Activated naive CD8-positive, alpha-beta T cell treated with anti-CD3 and anti-CD28 coated beads, Interleukin-2, amount 10 ng/mL, durations not matched to agents 7 days and 5 days (primary cell): ENCODE results near the gene LHX4. TPM values are rescaled to one million over a fixed set of nuclear protein-coding genes. Genes with fewer than 3 reads are reported as not detected.
A peak's percentile ranks its signal among the peaks of the same experiment; 100 is the strongest.

Experiments used
- ATAC-seq: fragments of 150-1000 bp; cut with Tn5 transposase; one replicate; pipeline ENCODE4 v1.10.0; 2021; ENCODE audit warnings: low read depth, moderate library complexity
- POLR2A ChIA-PET: fragments of 350-600 bp; sonication (Branson Sonifier 250); formaldehyde crosslinking; loops from one replicate; lab custom pipeline; 2021; ENCODE audit warnings: antibody characterized with exemption; lab: Charles Lee
- DNase-seq: peaks from one replicate; pipeline ENCODE4 v3.0.0; 2021
- H3K27ac Mint-ChIP-seq: one replicate; pipeline ENCODE4 v1.8.0; 2022; ENCODE audit warnings: mild to moderate bottlenecking, mixed read lengths
- H3K27me3 Mint-ChIP-seq: one replicate; pipeline ENCODE4 v1.8.0; 2022; ENCODE audit warnings: mild to moderate bottlenecking, moderate library complexity, mixed read lengths
- H3K36me3 Mint-ChIP-seq: one replicate; pipeline ENCODE4 v1.8.0; 2021; ENCODE audit warnings: mild to moderate bottlenecking, mixed read lengths
- H3K4me1 Mint-ChIP-seq: one replicate; pipeline ENCODE4 v1.8.0; 2021; ENCODE audit warnings: mixed read lengths
- H3K4me3 Mint-ChIP-seq: one replicate; pipeline ENCODE4 v1.8.0; 2022; ENCODE audit warnings: mild to moderate bottlenecking, moderate library complexity, mixed read lengths
- H3K9me3 Mint-ChIP-seq: one replicate; pipeline ENCODE4 v1.8.0; 2021; ENCODE audit warnings: mixed read lengths
- total RNA-seq, 2 experiments: library from RNA; stranded (reverse); gene quantifications; one replicate each; pipeline ENCODE4 v1.2.3, GENCODE V29; 2021

Gene LHX4
- not detected for total RNA-seq

- DNase-seq (peak; percentile 58), ATAC-seq (peak; percentile 58)
- Mint-ChIP-seq H3K27me3 (peaks cover 84% of the 10 kb centered on the region), H3K27ac (no peak within 1 kb of the TSS), H3K4me3 (peak within 1 kb of the TSS; percentile 72), H3K4me1 (peaks cover 15% of the 10 kb centered on the region), H3K36me3 (no peaks in the 10 kb centered on the region), H3K9me3 (no peaks in the 10 kb centered on the region)
- POLR2A ChIA-PET = no interaction called here
Measured at GRCh38 chr1:180229483-180230415, at the start of gene LHX4. TSS of gene LHX4 (plus strand) at chr1:180230264. CDS start at chr1:180230530, 266 bp downstream.

DNA sequence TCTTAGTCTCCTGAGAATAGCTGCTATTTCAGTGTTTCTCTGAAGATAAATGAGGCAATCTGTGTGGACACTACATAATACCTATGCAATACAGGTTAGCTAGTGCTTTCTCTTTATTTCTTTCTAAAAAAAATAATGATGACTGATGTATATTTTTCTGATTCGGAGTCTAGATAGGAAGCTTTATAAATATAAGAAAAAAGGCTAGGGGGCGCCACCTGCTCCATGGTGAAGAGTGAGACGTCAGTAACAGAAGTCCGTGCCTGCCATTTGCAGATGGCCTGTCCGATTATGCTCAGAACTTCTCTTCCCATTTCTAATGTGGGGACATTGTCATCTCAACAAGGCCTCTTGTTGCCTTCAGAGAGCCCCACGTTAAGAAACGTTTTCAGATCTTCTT lies 49.0 kb upstream of the LHX4 start:
- POLR2A ChIA-PET = interaction anchor here (0.6 kb wide), 1 partner anchor 110 kb away, joined by 3 read pairs; no protein-coding TSS in a partner anchor
- Mint-ChIP-seq H3K4me3 (no peak overlapping the region), H3K27ac (no peak overlapping the region), H3K27me3 (no peaks in the 10 kb centered on the region), H3K4me1 (no peaks in the 10 kb centered on the region), H3K36me3 (no peaks in the 10 kb centered on the region), H3K9me3 (no peaks in the 10 kb centered on the region)
- ATAC-seq = no peak
- peak; percentile 4 for DNase-seq

DNA sequence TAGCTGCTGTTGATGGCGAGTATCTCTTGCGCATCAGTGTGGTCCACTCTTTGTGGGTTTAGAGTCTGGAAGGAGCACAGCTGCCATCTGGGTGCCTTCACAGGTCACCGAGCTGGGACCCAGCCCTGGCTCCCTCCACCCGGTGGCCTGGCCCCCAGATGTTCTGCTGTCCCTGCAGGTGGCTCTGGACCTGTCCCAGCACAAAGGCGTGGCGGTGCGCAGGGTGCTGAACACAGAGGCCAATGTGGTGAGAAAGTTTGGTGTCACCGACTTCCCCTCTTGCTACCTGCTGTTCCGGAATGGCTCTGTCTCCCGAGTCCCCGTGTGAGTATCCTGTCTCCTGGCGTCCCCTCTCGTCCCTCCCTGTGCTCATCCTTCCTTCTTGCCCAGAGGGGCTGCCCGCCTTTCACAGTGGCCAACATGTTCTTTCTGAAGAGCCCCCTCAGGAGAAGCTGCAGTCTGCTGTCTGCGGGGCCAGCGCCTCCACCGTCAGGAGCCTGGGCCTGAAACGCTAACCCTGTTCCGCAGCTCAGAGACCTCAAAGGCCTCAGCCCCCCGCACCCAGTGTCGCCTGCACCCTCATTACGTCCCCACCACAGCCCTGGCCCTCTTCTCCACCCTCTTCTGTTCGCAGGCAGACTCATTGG lies 47.9 kb upstream of the LHX4 start:
- H3K36me3 Mint-ChIP-seq = no peaks in the 10 kb centered on the region
- DNase-seq (peak; percentile 20), ATAC-seq (no peak)
- no peaks in the 10 kb centered on the region for H3K9me3 Mint-ChIP-seq
- POLR2A ChIA-PET = no interaction called here
- H3K27me3 Mint-ChIP-seq = no peaks in the 10 kb centered on the region
- no peak overlapping the region for H3K27ac Mint-ChIP-seq
- no peak overlapping the region for H3K4me3 Mint-ChIP-seq
- no peaks in the 10 kb centered on the region for H3K4me1 Mint-ChIP-seq

DNA sequence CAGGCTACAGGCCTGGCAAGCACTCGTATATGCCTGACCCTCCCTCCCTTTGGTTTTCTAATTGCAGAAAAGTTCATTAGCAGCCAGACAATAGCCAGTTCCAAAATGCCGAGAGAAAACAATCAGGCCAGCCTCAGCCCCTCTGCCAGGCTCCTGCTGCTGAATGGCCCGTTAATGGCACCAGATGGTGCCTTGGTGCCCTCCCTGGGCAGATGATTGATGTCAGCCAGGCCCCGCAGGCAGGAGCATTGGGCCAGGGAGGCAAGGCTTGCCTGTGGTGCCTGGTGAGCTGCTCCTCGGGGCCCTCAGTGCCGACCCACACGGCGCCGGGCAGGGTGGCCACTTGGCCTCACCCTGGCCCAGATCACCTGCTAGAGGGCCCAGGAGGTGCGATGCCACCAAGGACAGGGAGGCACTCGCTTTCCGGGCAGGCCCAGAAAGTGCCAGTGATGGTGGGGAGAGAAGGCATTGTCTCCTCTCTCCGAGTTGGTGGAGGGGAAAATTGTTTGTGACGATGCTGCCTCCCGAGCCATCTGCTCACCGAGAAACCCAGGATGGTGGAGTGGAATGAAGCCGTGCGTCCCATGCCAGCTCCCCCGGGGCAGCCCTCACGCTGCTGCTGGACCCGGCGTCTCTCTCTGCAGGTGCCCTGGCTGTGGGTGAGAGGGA lies 47.3 kb upstream of the LHX4 start:
- H3K4me1 Mint-ChIP-seq = no peaks in the 10 kb centered on the region
- no peak overlapping the region for H3K27ac Mint-ChIP-seq
- H3K27me3 Mint-ChIP-seq = no peaks in the 10 kb centered on the region
- ATAC-seq (no peak), DNase-seq (peak; percentile 18)
- POLR2A ChIA-PET = no interaction called here
- H3K9me3 Mint-ChIP-seq = no peaks in the 10 kb centered on the region
- H3K36me3 Mint-ChIP-seq = no peaks in the 10 kb centered on the region
- H3K4me3 Mint-ChIP-seq = no peak overlapping the region

- ATAC-seq = no peak
- POLR2A ChIA-PET = no interaction called here
- Mint-ChIP-seq H3K36me3 (no peaks in the 10 kb centered on the region), H3K4me1 (no peaks in the 10 kb centered on the region), H3K4me3 (no peak overlapping the region), H3K9me3 (no peaks in the 10 kb centered on the region), H3K27me3 (no peaks in the 10 kb centered on the region), H3K27ac (no peak overlapping the region)
- DNase-seq = peak; percentile 3
Measured at GRCh38 chr1:180183426-180183825, 46.6 kb upstream of the LHX4 start.

GRCh38 chr1:180184041-180184440 lies 46.0 kb upstream of the LHX4 start:
- ATAC-seq (no peak), DNase-seq (peak; percentile 17)
- no peaks in the 10 kb centered on the region for H3K27me3 Mint-ChIP-seq
- no peaks in the 10 kb centered on the region for H3K36me3 Mint-ChIP-seq
- no peaks in the 10 kb centered on the region for H3K4me1 Mint-ChIP-seq
- H3K9me3 Mint-ChIP-seq = no peaks in the 10 kb centered on the region
- no peak overlapping the region for H3K27ac Mint-ChIP-seq
- POLR2A ChIA-PET = no interaction called here
- H3K4me3 Mint-ChIP-seq = no peak overlapping the region

DNA sequence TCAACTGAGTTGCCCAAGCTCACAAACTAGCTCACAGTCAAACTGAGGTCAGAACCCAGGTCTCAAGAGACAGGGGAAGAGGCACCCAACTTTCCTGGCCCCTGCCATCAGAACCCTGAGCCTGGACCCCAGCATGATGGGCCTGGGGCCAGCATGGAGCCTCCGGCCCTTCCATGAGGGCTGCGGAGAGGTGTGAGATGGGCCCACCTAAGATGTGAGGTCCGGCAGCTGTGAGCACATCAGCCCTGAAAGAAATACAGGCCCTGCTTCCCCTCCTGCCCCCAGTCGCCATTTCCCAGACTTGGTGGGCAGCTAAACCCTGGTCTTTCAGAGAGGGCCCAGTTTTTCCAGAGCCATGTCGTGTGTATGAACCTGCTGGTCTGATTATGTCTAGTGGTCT lies 44.8 kb upstream of the LHX4 start:
- DNase-seq (no peak), ATAC-seq (no peak)
- Mint-ChIP-seq H3K36me3 (no peaks in the 10 kb centered on the region), H3K4me1 (no peaks in the 10 kb centered on the region), H3K27ac (no peak overlapping the region), H3K27me3 (no peaks in the 10 kb centered on the region), H3K9me3 (no peaks in the 10 kb centered on the region), H3K4me3 (no peak overlapping the region)
- POLR2A ChIA-PET = no interaction called here

DNA sequence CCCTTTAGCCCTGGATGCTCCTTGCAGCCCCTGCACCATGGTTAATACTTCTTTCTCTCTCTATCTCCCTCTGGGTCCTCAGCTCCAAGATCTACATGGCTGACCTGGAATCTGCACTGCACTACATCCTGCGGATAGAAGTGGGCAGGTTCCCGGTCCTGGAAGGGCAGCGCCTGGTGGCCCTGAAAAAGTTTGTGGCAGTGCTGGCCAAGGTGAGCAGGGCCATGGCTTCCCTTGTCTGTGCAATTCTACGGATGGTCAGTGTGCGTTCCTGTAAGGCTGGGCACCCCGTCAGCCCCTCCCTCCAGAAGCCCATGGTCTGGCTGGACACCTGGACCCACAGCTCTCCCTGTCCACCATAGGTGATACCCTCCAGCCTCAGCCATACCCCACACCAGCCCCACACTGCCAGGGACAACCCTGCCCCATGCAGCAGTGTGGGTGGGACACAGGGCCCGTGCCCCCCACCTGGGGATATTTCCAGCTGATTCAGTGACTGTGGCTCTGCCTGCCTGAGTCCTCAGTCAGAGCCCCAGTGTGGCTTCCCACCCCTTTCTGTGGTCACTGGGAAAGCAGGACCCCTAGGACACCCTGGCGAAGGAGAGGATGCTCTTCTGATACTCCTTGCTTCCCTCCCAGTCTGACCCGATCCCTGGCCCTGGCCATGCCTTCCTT lies 44.0 kb upstream of the LHX4 start:
- no peaks in the 10 kb centered on the region for H3K9me3 Mint-ChIP-seq
- ATAC-seq = no peak
- no peak for DNase-seq
- no peaks in the 10 kb centered on the region for H3K4me1 Mint-ChIP-seq
- no peaks in the 10 kb centered on the region for H3K27me3 Mint-ChIP-seq
- H3K36me3 Mint-ChIP-seq = no peaks in the 10 kb centered on the region
- no peak overlapping the region for H3K4me3 Mint-ChIP-seq
- POLR2A ChIA-PET = no interaction called here
- H3K27ac Mint-ChIP-seq = no peak overlapping the region

DNA sequence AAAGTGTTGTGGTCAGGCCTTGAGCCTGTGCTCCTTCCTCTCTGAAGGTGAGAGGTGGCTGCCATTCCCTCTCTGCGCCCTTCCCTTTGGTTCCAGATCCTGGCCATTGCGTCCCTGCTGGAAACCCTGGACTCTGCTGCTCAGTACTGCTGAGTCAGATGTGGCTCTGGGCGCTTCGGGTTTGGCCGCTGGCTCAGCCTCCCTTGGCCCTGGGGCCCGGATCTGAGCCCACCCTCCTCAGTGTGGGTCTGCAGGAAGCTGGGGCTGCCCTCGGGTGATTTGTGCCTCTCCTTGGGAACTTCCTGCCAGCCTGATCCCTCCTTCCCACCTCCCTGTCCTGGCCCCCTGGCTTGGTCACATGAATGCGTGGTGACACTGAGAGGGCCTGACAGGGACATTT lies 43.2 kb upstream of the LHX4 start:
- no peak overlapping the region for H3K27ac Mint-ChIP-seq
- H3K9me3 Mint-ChIP-seq = no peaks in the 10 kb centered on the region
- DNase-seq (no peak), ATAC-seq (no peak)
- no peaks in the 10 kb centered on the region for H3K36me3 Mint-ChIP-seq
- POLR2A ChIA-PET = no interaction called here
- H3K4me3 Mint-ChIP-seq = no peak overlapping the region
- peaks cover 2% of the 10 kb centered on the region for H3K4me1 Mint-ChIP-seq
- H3K27me3 Mint-ChIP-seq = no peaks in the 10 kb centered on the region

GRCh38 chr1:180187626-180188025 lies 42.4 kb upstream of the LHX4 start:
- H3K4me1 Mint-ChIP-seq = peaks cover 7% of the 10 kb centered on the region
- H3K4me3 Mint-ChIP-seq = no peak overlapping the region
- DNase-seq (no peak), ATAC-seq (no peak)
- no peaks in the 10 kb centered on the region for H3K27me3 Mint-ChIP-seq
- no peaks in the 10 kb centered on the region for H3K9me3 Mint-ChIP-seq
- POLR2A ChIA-PET = no interaction called here
- no peak overlapping the region for H3K27ac Mint-ChIP-seq
- H3K36me3 Mint-ChIP-seq = peaks cover 2% of the 10 kb centered on the region

GRCh38 chr1:180188091-180188506 lies 42.0 kb upstream of the LHX4 start:
- Mint-ChIP-seq H3K4me3 (no peak overlapping the region), H3K4me1 (peaks cover 10% of the 10 kb centered on the region), H3K27ac (no peak overlapping the region), H3K36me3 (peaks cover 2% of the 10 kb centered on the region), H3K9me3 (no peaks in the 10 kb centered on the region), H3K27me3 (no peaks in the 10 kb centered on the region)
- ATAC-seq (no peak), DNase-seq (no peak)
- POLR2A ChIA-PET = no interaction called here

- Mint-ChIP-seq H3K27ac (no peak overlapping the region), H3K36me3 (peaks cover 2% of the 10 kb centered on the region), H3K4me1 (peaks cover 11% of the 10 kb centered on the region), H3K27me3 (no peaks in the 10 kb centered on the region), H3K4me3 (no peak overlapping the region), H3K9me3 (no peaks in the 10 kb centered on the region)
- DNase-seq (no peak), ATAC-seq (no peak)
- POLR2A ChIA-PET = no interaction called here
Measured at GRCh38 chr1:180188684-180189175, 41.3 kb upstream of the LHX4 start.

- Mint-ChIP-seq H3K36me3 (peaks cover 2% of the 10 kb centered on the region), H3K9me3 (no peaks in the 10 kb centered on the region), H3K27me3 (no peaks in the 10 kb centered on the region), H3K4me3 (no peak overlapping the region), H3K27ac (no peak overlapping the region), H3K4me1 (peaks cover 11% of the 10 kb centered on the region)
- DNase-seq (no peak), ATAC-seq (no peak)
- POLR2A ChIA-PET = no interaction called here
Measured at GRCh38 chr1:180190091-180190490, 40.0 kb upstream of the LHX4 start.
